HG03066 (cell line): Measurements from ENCODE around the gene SULF2.

ENCODE experiments used
- ATAC-seq: cut with Tn5 transposase; IDR thresholded peaks from one replicate; pipeline ENCODE4 v1.9.1; 2021; ENCODE audit warnings: low read depth; ENCODE audit not compliant: unreplicated experiment

Gene SULF2

DNA sequence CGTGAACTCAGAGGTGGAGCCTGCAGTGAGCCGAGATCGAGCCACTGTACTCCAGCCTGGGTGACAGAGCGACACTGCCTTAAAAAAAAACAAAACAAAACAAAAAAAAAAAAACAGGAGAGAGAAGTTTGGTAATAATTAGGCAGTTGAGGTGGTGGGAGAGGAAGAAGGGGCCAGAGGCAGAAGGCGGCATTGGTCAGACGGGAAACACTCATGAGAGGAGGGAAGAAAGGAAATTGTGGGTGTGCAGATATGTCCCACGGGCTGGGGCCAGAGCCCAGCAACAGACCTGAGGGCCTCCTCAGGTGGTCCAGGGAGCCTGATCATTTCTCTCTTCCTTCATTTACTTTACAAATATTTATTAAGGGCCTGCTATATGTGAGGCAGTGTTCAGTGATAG lies 20.0 kb downstream of the SULF2 start:
- no peak for ATAC-seq

DNA sequence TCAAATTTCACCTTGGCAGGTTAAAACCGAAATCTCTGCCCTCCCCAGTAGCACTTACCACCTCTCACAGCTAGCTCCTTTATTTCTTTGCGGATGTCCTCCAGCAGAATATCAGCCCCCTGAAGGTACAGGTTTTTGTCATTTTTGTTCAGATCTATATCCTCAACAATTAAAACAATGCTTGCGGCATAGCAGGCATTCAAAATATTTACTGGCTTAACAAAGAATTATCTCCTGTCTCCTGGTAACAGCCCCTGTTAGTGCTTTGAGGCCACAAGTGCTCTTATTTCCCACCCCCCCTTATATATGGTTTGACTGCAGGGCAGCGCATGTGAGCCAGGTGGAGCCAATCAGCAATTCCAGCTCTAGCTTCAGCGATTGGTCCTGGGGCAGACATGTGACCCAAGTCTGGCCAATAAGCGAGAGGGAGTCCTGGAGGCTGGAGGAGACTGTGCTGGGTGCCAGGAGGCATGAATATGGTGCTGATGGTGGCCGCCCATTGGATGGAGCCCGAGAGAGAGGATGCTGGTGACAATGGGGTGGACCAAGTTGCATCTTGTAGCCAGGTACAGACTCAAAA lies 21.0 kb downstream of the SULF2 start:
- ATAC-seq: no peak

DNA sequence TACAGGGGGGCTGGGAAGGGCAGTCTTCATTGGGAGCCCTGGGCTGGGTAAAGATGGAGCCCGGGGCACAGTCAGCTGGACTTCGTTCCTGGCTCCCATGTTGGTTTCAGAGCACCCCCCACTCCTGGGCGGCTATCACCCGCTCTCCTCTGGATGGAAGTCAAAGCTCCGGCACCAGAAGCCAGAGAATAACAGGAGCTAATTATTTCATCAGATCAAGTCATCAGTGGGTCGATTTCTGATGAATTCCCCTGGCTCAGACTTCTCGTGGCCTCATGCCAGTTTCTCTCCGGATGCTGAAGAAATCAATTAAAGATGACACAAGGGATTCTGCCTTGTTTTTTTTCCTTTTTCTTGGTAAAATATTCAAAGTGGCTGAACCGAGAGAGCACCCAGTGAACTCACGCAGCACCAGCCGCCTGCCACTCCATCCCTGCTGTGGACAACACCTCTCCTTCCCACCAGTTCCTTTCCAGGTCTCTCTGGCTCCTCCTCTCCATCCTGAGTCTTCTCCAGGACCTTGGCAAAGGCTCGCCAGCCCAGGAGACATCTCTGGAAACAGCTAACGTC lies 22.5 kb downstream of the SULF2 start:
- no peak for ATAC-seq

DNA sequence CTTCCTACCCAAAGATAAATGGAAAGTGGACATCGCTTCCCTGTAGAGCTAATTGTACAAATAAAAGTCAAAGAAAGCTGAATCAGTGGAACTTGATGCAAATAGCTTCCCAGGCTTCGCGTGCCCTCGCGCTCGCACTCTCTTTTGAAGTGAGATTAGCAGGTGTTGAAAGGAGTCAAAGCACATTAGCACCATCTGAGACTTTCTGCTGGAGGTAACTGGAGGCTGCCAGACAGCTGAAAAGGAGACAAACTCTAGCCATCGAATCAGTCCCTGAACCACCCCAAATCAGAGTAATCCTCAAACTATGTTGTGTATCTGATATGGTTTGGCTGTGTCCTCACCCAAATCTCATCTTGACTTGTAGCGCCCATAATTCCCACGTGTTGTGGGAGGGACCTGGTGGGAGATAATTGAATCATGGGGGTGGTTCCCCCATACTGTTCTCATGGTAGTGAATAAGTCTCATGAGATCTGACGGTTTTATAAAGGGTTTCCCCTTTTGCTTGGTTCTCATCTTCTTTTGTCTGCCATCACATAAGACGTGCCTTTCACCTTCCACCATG lies 23.7 kb downstream of the SULF2 start:
- ATAC-seq: no peak

DNA sequence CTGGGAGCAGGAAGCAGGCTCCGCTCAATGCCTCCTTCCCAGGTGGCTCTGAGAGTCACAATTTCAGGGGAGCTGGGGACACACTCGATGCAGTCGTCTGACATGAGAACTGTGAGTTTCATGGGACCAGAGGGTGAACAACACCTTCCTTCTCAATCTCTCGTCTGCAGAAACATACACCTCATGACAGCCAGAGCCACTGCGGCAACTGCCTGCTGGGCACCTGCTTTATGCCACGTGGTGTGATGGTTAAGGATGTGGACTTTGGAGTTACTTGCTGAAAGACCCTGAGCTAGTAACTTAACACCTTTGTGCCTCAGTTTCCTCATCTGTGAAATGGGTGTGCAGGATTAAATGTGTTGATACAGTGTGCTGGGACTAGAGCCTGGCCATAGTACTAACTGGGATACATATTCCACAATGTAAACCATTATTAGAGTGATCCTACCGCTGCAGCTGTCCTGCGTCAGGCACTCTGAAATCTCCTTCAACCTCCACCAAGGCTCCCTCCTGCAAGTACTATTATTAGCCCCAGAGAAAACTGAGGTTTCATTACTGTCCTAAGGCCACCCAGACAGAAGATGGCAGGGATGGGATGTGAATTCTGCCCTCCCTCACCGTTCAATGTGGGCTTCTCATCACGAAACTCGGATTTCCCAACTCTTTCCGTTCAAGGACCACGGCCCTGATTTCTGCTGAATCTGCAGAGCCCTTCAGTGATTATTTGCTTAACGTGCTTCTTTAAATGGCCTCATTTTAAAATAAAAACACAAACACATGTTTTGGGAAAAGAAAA lies 24.4 kb downstream of the SULF2 start:
- ATAC-seq: no peak

DNA sequence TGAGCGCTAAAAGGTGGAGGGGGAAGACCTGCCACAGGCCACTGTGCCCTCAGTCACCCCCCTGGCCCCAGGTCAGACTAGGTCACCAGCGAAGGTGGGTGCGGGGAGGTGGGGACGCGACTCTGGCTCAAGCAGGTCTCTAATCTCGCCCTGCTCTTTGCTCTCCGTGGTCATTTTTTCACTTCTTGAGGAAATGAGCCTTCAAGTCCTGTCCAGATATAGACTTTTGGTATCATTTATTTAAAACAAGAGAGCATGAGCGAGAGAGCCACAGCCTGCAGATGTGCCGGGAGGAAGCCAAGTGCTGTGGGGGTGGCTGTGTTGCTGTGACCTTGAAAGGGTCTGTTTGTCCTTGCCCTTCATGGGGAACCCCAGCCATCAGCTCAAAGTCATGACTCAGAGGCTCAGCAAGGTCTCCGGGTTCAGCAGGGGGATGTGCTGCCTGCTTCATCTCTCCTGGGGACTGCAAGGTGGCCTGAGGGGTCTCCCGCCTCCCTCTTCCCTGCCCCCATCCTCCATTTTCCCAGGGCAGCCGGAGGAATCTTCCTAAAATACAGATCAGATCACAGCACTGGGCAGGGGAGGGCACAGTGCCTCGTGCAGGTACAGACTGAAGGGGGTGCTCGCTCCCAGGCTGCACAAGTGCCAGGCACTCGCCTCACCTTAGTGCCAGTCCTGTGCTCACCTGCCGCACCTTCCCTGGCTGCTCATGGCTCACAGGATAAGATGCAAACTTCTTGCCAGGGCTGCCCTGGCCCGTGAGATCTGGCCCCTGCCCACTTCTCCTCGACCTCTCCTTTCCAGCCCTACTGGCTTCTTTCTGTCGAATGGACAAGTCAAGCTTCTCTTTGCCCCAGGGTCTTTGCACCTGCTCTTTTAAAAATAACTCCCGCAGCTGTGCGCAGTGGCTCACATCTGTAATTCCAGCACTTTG lies 26.5 kb downstream of the SULF2 start:
- ATAC-seq: no peak

DNA sequence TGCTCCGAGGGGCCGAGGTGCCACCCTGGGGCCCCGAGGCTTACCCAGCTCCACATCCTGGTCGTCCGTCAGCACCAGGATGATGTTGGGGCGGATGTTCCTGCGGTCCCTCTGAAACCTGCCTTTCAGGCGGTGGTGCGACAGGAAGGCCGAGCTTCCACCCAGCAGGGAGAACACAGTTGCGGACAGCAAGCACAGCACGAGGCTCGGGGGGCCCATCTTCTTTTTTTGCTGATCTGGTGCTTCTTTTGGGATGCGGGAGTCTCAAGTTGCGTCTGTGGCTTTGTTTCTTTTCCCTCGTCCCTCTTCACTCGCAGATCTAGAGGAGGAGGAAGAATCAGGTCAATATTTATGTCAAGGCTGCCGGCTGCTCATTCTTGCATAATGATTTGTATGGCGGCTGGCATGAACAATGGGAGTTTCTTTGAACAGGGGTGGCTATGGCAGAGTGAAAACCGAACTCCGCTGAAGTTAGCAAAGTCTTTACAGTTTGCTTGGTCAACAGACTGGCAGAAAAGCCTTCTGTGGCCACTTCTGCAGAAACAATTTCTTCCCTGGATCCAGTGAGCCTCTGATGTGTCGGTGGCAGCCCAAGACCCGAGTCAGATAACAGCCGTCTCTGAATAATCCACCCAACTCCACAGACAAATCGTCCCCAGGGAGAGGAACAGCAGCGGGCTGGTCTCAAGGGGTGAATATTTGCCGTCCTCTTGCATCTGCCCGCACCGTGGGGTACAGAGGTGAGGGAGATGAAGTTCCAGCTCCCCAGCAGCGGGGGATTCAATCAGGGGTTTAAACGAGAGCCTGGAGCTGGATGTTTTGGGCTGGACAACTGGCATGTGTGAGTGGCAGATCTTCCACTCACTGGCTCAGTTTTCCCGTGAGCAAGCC lies 27.9 kb downstream of the SULF2 start:
- ATAC-seq: no peak

DNA sequence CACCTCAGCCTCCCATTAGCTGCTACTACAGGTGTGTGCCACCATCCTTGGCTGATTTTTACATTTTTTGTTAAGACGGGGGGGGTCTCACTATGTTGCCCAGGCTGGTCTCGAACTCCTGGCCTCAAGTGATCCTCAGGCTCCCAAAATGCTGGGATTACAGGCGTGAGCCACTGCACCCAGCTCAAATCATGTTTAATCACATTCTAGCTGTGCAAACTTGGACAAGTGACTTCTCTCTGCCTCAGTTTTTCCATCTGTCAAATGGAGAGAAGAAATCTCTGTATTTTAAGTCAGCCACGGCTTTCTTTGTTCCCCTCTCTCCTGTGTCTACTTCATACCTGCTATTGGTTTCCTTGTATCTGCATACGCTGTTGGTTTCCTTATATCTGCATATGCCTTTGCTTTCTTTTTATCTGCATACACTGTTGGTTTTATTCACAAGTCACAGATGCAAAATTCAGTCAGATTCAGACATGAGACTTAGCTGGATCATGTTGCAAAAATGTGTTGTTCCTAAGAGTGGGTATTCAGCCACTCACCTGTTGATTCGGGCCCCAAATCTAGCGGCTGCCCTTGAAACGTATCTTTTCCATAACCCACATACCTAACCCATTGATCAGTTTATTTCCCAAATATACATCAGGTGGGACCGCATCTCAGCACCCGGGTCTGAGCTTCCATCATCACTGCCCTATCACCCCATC lies 30.2 kb downstream of the SULF2 start:
- ATAC-seq: no peak

DNA sequence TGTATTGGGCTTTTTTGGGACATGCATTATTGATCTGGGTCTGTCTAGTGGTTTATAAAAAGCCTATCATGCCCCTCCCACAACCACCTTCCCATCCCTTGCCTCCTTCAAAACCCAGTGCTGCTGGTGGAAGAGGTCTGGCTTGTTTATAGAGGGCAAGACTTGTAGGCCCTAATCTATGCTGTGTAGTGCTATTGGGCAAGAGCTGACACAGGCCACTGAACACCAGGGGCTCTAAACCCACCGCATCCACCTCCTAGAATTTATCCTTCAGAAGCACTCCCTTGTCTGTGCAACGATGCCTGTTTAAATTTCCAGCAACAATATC lies 30.9 kb downstream of the SULF2 start:
- ATAC-seq: no peak

DNA sequence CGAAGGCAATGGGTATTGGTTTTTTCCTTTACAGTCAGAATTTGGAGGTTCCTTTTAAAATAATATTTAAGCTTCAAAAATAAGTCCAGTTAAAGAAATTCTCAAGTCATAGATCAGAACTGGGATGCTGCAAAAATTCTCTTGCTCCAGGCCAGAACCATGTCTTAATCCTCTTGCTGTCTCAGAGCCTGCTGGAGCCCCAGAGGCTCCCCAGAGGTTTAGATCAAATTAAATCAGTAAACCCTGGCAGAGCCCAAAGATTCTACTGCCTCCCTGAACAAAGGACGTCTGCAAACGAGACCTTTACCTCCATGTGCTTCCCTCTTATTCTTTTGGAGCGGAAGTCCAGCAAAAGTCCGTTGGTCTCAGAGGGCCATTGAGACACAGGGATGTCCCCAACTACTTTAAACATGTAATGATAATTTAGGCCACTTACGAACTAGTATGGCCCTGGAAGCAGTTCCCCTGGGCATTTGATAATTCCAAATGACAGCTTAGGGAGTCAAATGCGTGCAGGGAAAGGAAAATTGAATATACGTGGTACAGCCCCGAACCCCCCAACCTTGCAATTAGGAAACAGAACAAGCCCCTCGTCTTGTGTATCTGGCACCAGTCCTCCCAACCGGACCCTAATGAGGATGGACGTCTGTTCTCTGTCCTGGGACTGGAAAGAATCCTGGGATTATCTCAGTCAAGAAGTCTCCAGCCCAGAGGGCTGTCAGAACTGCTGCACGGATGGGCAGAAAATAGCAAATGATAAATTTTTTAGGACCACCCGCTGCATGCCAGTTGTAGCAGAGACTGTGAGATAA lies 31.5 kb downstream of the SULF2 start:
- ATAC-seq: no peak

DNA sequence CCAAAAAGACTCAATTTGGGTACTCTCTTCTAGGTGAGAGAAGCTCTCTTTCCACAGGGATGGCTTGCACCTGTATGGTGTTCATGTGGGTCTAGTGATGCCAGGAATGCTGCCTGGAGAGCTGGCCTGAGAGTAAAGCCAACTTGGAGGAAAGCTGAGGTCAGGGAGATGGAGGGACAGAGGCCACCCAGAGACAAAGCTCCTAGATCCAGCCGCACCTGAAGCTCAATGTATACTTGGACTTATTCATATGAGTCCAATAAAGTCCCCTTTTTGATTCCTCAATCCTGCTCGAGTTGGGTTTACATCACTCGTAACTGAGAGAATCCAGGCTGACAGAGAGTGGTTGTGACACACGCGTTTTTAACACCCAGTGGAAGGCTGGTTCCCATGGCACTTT lies 33.8 kb downstream of the SULF2 start:
- no peak for ATAC-seq

DNA sequence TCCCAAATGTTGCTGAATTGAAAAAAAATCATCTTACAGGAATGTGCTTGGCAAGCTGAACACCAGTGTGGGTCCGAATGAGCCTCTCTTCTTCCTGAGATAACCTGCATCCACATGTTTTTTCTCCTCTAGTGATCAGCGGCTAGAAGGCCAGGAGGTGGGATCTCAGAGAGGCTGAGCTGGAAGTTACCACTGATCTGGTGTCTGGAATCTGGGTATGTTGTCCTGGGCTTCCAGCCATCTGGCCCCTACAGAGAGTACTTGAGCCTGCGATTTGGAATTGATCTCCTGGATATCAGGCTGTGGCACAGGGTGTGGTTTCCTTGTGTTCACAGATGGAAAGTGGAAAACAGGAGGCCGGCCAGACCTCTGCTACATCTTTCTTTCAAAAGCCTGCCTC lies 35.9 kb downstream of the SULF2 start:
- ATAC-seq: no peak

DNA sequence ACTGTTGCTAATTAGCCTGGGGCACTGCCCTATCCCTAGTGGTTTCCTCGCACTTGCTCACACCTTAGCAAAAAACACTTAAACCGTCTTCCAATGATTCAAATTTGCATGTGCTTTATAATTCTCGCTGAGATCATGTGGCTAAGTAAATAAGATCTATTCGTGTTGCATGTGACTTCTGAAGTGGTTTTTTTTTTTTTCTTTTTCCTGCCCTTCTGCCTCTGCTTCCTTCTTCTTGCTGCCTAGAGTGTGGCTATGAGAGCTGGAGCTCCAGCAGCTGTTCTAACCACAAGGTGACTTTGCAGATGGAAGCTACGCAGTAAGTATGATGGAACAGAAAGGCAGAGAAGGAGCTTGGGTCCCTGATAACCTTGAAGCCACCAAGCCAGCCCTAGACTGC lies 36.5 kb downstream of the SULF2 start:
- no peak for ATAC-seq

DNA sequence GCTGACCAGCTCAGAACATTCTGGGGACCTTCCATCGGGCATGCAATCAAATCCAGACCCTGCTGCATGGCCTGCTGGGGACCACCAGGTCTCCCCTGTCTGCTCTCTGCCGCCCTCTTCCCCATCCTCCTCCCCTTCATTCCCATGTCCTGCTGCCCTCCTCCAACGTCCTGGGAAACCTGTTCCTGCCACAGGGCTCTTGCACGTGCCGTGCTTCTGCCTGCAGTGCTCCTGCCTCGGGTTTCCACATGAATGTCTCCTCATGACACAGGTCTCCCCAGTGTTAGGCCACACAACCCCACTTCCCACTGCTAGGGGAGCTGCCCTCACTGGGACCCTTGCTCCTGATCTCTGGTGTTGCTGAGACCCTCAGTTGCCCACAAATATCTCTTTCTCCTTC lies 37.2 kb downstream of the SULF2 start:
- ATAC-seq: no peak

DNA sequence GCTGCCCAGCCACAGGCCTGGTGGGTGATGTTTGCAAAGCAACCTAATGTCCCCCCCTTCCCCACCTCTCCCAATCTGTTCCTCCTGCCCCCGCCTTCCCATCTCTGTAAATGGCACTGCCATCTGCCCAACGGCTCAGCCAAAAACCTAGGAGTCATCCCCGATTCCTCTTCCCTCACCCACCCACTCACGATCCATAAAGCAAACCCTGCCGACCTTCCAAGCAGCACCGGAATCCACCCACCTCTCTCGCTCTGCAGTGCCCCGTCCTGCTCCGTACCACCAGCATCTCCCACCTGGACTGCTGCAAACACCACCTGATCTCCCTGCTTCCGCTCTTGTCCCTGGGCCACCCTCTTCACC lies 37.6 kb downstream of the SULF2 start:
- ATAC-seq: no peak

DNA sequence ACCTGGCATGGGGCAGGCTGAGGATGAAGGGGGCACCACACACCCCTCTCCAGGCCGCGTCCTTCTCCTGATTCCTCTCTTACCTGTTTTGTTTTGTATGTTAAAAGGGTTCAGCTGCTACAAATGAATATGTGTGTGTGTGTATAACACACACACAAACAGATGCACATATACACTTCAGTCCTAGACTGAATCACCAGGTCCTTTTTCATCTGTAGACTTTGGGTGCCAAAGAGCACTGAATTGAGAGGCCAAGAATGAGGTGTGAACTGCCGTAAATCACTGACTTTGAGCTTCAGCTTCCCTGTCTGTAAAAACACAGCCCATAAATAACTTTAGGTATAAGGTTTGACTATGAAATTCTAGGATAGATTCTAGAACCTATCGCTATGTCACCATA lies 40.5 kb downstream of the SULF2 start:
- ATAC-seq: no peak

DNA sequence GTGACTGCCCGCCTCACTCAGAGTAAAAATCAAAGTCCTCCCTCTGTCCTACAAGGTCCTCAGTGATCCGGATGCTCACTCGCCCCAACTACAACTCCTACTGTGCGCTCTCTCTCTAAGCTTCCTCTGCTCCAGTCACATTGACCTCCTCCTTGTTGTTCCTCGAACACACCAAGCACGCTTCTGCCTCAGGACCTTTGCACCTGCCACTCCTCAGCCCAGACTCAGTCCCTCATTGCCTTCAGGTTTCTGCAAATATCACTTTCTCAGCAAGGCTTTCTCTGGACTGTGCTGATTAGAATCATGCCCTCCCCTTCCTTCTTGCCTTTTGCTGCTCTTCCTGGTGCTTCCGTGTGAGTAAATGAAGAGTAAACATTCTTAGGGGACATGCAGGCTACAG lies 41.6 kb downstream of the SULF2 start:
- no peak for ATAC-seq
